Measurements from ENCODE around the gene ASB12. TPM values are rescaled to one million over a fixed set of nuclear protein-coding genes. Genes with fewer than 3 reads are reported as not detected.

Gene ASB12
- total RNA-seq = not detected in 2 replicates

GRCh38 chrX:64230123-64230970, at the start of gene ASB12:
Gene ASB12 (minus strand): TSS chrX:64230607. CDS start chrX:64225650, 4,957 bp downstream.

GRCh38 chrX:64205441-64205734, 25.0 kb downstream of the ASB12 start, which contains the start of gene AMER1:
Gene AMER1 (minus strand): TSS chrX:64205708. CDS start chrX:64193286, 12,422 bp downstream.

Other genes with a start within 250 kb of the ASB12 start
- gene AMER1, start 24.9 kb downstream of the ASB12 start, total RNA-seq = 1.1 and 1.3 TPM in 2 replicates
- 0.17 and 0.22 TPM in 2 replicates for gene MTMR8, start 164.8 kb upstream of the ASB12 start, total RNA-seq